Peyer's patch (tissue), 4 donors: ENCODE measurements around the gene SLC34A1.

ENCODE experiments used
- POLR2A ChIP-seq, 2 donors: fragments of 450-650 bp; IDR thresholded peaks; one replicate each; pipeline ENCODE4 v1.5.1; 2017; ENCODE audit warnings: antibody characterized with exemption in 2 of 2, mild to moderate bottlenecking in 2 of 2, moderate library complexity in 2 of 2
- TF ChIP-seq, protein P1 (sequence below), 6 experiments: fragments of 450-650 bp in 4 of 6; fragments of 200-600 bp in 2 of 6; sonication (generic) in 1 of 6; IDR thresholded peaks; one replicate each; pipeline ENCODE4 v1.5.1; 2017 to 2019; ENCODE audit warnings: antibody characterized with exemption in 6 of 6, mild to moderate bottlenecking in 3 of 6, moderate library complexity in 1 of 6

- no peak for TF ChIP-seq POLR2A (IDR thresholded peaks at IDR 0.05)
- TF ChIP-seq, protein P1, sequence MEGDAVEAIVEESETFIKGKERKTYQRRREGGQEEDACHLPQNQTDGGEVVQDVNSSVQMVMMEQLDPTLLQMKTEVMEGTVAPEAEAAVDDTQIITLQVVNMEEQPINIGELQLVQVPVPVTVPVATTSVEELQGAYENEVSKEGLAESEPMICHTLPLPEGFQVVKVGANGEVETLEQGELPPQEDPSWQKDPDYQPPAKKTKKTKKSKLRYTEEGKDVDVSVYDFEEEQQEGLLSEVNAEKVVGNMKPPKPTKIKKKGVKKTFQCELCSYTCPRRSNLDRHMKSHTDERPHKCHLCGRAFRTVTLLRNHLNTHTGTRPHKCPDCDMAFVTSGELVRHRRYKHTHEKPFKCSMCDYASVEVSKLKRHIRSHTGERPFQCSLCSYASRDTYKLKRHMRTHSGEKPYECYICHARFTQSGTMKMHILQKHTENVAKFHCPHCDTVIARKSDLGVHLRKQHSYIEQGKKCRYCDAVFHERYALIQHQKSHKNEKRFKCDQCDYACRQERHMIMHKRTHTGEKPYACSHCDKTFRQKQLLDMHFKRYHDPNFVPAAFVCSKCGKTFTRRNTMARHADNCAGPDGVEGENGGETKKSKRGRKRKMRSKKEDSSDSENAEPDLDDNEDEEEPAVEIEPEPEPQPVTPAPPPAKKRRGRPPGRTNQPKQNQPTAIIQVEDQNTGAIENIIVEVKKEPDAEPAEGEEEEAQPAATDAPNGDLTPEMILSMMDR (IDR thresholded peaks at IDR 0.05): no peak
These were observed 46.7 kb downstream of the SLC34A1 start for GRCh38 chr5:177430972-177431316.
